OCI-M1 (cell line): Measurements from ENCODE around the gene RLBP1.

Experiments used
- DNase-seq: peaks from one replicate; lab custom pipeline; 2025; lab: John Stamatoyannopoulos, UW

Gene RLBP1

DNA sequence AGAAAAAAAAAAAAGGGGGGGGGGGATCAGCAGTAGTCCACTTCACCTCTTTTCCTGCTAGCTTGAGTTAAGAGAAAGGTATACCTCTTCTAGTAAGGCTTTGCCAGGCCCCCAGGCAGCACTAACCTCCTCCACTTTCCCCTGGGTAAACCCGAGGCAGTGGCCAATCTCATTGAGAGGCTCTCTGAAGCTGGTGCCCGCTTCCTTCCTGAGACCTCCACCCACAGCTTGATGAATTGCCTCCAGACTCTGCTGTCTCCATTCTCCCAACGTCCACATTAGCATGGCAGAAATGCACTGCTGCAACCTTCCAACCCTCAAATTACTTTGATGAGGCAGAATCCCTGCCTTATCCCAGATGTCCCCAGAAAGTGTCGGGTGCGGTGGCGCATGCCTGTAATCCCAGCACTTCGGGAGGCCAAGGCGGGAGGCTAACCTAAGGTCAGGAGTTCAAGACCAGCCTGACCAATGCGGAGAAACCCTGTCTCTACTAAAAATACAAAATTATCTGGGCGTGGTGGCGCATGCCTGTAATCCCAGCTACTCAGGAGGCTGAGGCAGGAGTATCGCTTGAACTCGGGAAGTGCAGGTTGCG is 15.3 kb downstream of the RLBP1 start:
- DNase-seq = no peak

DNA sequence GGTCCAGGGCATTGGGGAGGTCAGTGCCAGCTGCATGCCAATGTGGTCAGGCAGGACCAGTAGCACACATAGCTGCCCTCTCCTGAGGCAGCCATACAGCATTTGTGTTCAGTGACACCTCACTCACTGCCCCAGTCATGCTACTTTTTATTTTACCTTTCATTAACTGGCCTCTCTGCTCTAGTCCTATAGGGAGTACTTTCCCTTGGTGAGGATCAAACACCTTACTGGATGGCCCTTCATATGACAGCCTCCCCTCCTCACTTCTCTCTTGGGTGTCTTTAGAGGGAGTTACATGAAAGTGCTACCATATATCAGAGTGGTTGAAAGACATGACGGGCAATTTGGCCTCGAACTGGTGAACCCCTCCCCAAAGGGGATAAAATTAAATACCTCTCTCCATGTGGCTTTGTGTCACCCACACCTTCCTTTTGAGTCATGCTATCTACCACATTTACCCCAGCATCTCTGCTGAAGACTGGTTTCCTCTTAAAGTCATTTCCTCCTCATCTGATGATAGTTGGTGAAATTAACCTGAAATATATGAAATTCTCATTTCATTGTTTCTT is 17.6 kb downstream of the RLBP1 start:
- no peak for DNase-seq

DNA sequence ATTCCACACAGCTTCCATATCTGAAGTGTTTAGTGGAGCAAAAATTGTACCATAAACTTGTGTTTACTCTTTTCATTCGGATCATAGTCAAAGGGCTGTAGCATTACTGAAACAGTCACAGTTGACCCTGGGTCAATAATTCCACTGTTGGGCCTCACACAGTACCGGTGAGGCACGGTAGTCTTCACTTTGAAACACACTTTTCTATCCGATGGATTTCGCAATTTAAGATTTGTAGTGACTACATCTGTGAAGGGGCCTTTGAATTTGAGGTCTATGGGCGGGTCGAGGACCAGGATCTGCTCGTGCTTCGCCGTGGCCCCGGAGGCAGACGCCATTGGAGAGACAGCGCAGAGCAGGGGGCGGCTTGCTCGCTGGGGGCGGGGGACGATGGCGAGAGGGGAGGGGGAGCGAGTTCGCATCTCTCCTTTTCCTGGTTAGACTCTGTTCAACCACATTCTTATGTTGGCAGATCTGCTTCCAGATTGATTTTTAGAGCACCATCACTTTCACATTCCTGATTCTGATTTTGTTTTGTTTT is 19.8 kb downstream of the RLBP1 start:
- no peak for DNase-seq

DNA sequence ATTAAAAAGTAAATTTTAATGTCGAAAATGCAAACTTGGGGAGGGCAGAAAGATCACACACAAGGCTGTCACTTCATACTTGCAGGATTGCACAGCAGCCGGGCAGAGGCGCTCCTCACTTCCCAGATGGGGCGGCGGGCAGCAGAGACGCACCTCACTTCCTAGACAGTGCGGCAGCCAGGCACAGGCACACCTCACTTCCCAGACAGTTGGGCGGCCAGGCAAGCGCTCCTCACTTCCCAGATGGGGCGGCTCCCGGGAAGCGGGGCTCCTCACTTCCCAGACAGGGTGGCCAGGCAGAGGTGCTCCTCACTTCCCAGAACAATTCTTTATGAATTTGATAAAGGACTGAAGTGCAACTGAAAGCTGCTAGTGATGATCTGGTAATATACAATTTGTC is 21.2 kb downstream of the RLBP1 start:
- no peak for DNase-seq

DNA sequence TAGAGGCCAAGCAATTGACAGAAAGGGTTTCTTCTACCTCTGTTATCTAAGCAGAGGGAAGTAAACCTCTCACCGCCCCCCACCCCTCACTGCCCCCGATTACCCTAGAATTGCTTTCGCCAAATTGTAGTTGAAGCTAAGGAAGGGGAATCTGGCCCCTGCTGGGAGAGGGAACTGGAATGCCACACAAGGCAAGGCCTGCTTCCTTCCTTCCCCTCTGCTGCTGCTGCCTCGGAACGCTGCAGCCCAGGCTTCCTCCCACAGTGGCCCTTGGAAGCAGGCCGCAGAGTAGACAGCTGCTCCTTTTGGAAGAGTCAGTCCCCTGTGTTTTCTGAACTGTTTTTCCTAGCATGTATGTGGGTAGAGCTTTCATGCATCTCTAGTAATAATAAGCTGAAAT is 21.6 kb downstream of the RLBP1 start:
- no peak for DNase-seq

DNA sequence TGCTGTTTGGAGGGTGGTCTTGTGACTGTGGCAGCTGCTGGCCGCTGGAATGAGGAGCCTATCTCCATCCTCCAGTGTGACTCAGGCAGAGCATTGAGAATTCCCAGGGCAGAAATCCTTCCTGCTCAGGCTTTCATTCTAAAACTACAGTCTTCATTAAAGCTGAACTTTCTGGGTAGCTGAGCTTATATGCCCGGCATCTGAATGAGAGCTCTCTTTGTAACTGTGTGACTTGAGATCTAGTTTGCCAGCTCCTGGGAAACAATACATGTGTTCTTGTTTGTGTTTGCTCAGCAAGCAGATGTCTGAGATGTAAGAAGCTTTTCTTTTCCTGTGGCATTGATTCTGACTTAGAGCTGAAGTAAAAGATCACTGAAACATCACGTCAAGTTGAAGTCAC is 22.4 kb downstream of the RLBP1 start:
- no peak for DNase-seq

DNA sequence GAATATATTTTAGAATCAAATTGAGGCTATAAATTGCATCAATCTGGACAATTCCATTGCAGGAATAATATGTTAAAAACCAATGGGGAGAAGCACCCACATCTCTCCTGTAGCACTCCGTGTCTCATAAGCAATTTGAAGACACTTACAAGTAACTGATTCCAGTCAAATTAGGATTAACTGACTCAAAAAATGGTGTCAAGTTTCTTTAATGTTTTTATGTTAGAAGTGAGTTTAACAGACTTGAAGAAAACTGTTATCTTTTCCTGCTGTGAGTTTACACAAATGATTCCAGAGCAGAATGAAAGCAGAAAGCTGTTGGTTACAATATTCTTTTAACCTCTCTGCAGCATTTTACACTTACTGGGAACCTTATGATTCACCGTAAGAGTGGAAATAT is 23.2 kb downstream of the RLBP1 start:
- no peak for DNase-seq

DNA sequence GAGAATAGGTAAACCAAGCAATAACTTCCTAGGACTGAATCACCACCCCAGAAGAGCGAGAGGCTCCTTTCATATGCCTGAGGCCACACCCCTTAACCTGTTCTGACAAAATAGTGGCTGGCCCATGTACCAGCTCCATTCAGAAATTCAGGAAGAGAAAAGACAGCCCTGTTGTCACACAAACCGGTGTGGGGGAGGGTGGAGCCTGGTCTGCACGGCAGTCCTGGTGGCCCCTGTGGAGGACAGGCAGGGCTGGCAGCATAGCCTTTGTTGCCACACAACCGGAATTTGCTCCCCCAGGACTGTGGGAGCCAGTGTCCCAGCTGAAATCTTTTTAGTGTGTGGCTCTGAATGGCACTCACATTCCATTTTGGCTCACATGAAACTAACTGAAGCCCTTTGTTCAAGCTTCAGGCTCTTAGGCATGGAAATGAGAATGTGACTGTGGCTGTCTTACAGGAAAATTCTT is 23.8 kb downstream of the RLBP1 start:
- no peak for DNase-seq

DNA sequence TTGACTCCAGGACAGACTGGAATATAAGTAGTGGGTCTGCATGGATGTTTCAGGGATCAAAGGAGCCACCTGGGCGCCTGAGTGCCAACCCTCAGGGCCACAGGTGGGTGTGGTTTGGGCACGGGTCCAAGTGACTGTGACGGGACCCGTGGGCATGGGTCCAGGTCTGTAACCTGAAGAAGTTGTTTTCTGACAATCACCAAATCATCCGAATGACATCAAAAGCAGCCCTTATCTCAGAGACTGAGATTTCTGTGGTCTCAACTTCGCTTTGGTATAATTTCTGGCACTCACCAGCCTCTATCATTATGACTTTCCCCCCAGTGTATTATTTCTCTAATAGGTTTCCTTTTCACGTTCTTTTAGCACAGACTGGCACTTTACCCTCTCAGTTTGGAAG is 24.4 kb downstream of the RLBP1 start:
- DNase-seq = no peak

DNA sequence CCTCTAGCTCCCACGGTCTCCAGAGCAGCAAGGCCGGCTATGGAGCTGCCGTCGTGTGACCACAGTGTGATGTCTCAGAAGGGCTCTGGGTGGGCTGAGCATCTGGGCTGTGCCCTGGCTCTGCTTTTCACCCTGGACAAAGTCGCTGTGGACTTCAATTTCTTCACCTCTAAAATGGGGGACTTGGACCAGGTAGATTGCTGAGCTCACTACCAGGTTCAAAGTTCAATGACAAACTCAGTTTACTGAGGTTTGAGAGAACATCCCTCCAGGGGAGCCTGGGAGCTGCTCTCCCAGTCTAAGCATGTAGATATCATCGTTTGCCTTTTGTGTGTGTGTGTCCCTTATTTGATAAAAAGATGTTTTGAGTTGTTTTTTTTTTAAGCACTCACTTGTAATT is 25.1 kb downstream of the RLBP1 start:
- no peak for DNase-seq

DNA sequence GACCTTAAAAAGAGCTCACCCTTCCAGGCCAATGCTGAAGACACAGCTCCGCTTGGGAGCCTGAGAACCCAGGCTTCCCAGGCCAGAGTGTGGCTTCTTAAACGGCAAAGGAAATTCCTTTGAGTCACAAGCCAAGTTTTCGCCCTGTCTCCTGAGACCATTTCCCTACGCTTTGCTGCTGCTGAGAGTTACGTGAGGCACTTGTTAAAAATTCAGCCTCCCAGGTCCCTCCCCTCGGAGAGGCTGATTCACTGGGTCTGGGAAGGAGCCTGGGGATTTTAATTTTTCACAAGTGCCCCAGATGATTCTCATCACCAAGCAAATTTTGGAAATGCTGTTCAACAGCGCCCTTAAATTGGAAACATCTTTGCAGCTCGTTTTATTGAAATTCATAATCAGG is 25.5 kb downstream of the RLBP1 start:
- no peak for DNase-seq

DNA sequence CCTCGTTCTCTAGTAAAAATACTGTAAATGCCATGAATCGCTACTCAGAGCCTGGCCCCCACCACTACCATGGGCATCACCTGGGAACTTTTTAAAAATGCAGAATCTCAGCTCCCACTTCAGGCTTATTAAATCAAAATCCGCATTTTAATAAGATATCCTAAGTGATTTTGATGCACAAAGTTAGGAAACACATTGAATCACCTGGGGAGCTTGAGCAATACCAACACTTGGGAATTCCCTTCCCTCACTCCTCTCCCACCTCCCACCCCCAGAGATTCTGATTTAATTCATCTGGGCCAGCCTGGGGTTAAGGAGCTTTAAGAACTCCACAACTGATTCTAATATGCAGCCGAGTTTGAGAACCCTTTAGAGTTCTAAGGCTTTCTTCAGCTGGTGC is 26.8 kb downstream of the RLBP1 start:
- no peak for DNase-seq

DNA sequence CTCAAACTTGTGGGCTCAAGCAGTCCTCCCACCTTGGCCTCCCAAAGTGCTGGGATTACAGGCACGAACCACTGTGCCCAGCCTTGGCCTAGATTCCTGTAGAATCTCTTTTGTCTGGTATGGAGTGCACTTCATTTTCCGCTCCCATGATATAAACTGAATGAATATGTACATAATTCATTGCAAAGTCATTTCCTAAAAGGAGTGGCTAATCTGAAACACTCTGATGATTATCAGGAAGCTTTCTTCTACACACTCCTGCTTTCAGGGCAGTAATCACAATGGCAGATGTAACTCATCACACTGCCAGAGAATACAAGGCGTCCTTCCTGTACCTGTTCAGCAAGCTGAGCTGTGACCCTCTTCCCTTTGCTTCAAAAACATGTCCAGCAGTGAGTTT is 28.6 kb downstream of the RLBP1 start:
- DNase-seq = no peak

DNA sequence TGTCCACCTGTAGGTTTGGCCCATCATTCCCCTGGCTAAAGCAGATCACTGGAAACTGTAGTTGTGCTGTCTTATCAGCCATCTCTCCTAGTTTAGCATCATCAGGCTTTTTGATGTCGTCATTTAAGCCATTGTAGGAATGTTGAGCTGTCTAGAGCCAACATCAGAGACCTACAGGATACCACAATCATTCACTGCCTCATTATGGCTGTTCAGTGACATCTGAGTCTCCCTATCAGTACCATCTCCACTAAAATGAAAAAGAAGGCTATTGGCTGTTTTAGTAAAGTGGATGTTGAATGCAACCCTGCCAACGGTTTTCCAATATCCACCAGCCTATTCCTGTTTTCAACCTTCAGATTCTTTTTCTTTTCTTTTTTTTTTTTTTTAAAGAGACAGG is 29.2 kb downstream of the RLBP1 start:
- no peak for DNase-seq

DNA sequence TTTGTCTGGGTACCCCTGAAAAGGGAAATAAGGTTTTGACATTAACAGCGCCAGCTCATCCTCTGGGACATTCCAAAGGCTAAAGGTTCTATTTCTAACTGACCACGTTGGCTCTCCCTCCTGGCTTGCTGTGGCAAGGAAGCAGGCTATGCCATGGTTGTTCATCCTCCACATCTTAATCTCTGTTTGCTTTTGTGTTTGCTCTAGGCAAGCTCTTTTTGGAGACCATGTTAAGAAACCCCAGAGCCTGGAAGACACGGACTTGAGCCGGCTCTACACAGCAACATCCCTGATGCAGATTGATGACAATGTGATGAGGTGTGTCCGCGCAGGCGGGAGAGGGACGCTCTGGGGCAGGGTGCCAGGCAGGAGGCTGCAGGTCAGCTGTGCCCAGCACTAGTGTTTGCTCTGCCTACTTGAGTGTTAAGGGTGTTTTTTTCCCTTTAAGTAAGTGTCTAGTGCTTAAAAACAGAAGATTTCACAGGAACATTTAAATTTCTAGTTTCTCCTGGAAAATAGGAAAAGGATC is 33.3 kb downstream of the RLBP1 start:
- no peak for DNase-seq

DNA sequence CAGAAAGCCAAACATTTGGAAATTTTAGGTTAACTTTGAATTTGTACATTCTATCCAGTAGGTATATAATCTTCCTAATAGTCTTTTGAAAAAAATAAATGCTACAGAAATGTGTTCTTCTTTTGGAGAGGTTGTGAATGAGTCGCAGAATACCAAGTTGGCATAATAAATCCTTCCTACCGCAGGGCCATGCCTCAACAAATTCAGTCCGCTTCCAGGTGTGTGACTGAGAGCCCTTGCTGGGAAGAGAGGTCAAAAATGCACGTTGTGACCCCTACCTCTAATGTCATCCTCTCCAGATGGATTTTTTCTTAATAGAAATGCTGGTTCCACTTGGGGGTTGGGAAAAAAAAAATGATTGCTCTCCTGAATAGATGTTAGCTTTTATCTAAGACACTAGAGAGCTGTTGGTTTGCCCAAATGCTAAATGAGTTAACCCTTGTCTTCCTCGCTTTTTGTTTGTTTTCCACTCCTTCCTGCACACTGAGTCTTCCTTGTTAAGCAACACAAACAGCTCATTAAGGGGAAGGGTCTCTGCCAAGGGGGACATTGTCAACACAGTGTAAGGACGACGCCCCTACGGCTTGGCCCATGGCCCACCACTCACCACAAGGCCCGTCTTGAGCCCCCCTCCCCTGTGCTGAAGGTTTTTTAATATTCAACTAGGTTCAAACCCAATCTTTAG is 33.9 kb downstream of the RLBP1 start:
- DNase-seq = no peak

DNA sequence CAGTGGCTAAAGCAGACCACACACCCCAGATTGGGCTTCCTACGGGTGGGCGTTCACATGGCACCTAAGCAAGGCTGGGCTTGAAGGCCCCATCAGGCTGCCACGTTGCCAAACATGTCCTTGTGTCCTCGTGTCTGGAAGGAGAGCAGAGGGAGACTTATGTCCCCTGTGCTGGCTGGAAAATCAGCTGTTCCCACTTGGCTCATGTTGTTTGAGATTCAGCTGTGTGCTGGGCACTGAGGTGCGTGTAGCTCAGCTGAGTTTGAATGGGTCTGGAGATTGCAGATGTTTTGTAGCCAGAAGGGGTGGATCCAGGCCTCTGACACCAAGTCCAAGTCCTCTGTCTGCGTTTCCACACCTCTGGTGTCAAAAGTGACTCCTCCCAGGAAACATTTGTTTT is 34.6 kb downstream of the RLBP1 start:
- DNase-seq = no peak

DNA sequence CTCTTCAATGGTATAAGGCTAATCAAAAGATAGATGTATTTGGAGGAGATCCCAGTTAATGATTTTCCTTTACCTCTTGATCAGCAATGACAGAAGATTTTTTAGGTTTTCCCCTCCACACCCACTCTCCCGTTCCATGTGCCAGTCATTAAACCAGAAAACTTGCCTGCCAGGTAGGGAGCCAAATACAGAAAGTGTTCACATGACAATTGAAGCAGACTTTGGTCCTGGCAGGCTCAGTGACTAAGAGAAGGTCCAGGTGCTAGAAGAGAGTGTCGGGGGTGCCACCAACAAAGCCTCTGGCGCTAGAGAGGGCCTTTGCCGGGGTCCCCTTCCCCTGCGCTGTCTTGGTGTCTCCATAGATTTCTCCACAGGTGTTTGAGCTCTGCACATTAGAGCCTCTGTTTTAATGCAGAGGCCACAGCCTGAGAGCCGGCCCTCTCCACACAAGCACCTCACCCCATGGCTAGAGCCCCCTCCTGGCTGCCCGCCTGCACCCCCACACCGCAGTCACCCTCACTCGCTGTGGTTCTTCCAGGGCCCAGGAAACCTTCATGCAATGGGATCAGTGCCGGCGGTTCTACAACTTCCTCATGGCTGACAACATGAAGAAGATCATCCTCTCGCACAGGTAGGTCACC is 36.4 kb downstream of the RLBP1 start:
- no peak for DNase-seq

DNA sequence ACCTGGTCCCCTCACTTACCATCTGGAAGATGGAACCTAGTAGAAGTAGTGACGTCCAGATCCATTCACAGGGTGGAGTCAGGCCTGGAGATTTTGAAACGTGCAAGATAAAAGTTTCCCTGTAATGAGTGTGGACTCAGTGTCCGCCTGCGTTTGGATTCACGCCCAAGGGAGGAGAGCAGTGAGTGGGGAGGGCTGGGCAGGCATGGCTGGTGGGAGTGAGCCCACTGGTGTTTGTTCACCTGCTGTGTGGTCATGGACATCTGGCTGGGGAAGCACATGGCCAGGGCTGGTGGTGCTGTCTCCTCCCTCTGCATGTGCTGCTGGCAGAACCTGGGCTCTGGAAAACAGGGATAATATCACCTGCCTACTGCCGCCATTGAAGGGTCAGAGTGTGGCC is 37.0 kb downstream of the RLBP1 start:
- DNase-seq = no peak

DNA sequence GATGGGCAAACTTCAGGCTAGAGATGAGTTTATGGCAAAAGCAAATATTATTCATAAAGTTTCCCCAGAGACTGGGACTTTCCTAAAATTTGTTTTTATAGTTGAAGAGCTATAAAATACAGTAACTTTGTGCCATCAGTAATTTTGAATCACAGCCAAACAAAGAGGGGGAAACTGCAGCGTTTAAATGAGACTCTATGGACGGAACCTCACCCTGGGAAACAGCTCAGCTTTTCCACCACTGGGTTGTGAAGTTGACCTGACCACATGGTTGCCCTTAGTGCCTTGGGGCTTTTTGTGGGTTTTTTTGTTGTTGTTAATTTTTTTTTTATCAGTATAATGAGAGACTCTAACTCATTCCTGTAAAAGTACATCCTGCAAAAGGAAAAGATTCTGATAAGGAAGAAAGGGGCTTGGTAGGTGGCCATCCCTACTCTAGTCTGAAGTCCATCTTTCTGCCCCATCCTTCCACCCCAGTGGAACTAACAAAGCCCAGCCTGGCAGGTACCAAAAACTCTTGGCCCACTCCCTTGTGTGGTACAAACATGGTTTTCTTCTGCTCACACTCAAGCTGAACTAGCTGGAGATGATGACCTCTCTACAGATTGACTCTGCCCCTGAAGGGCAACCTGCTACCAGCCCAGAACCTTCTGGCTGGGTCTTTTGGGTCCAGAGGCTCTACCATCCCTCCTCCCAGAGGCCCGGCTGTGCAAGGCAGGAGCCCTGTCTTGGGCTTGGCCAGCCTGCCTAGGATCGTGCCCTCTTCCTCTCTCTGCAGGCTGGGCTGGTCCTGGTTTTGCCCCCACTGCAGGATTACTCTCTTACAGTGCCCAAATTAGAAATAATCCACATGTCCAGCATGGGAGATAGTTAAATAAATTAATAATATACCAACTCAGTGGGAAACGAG is 41.2 kb downstream of the RLBP1 start:
- DNase-seq = no peak

DNA sequence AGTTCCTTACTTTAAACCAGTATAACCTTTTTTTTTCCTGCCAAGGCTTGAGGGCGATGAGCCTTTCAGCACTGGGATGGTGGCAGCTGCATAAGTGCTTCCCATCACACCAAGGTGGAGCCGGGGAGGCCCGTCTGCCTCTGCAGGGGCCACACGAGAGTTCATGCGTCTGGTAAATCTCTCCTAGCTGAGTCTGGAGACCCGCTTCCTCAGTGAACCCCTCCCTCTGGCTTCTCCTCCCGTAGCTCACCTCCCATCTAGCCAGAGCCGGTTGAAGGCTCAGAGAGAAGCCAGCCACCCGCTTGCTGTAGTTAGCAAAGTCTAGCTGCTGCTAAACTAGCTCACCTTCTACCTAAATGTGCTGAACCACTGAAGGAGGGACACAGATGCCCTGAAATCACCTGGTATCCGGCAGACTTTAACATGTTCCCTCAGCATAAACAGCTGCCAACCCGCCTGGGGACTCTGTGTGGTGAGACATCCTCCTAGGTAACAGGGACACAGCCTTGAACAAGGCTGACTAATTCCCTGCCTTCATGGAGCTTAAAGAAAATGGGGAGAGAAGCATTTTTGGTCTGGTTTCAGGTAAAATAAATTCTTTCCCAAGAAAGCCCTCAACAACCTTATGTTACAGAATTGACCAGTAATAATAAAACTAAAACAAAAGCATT is 42.9 kb downstream of the RLBP1 start:
- no peak for DNase-seq
